OCI-LY3 (cell line): ENCODE data around the gene DRGX.

Experiments
- H2AFZ ChIP-seq: fragments of 200-600, 300-600 bp; shearing (Covaris generic); 2 replicates; pipeline ENCODE4 v1.6.0; 2014; ENCODE audit warnings: antibody characterized with exemption, low read depth, low read length
- H3K27ac ChIP-seq: fragments of 200-600, 300-600 bp; sonication (generic); 2 replicates; pipeline ENCODE4 v1.5.1; 2014; ENCODE audit warnings: mild to moderate bottlenecking, low read length, moderate library complexity, mixed read lengths
- H3K27me3 ChIP-seq: fragments of 200-600, 300-600 bp; sonication (generic); 2 replicates; pipeline ENCODE4 v1.6.1; 2014; ENCODE audit warnings: low read depth, low read length, mixed read lengths
- H3K36me3 ChIP-seq: fragments of 200-600, 300-600 bp; sonication (generic); replicated peaks from 2 replicates; pipeline ENCODE3; 2014; ENCODE audit warnings: low read depth, low read length, mixed read lengths
- H3K4me1 ChIP-seq: fragments of 300-600, 200-600 bp; sonication (generic); 2 replicates; pipeline ENCODE4 v1.6.1; 2014; ENCODE audit warnings: low read length, mixed read lengths
- H3K4me2 ChIP-seq: fragments of 200-600, 300-600 bp; sonication (generic); 2 replicates; pipeline ENCODE4 v1.6.1; 2014; ENCODE audit warnings: low read length, mixed read lengths
- H3K4me3 ChIP-seq: fragments of 300-600, 200-600 bp; sonication (generic); 2 replicates; pipeline ENCODE4 v1.5.1; 2014; ENCODE audit warnings: antibody characterized with exemption, mild to moderate bottlenecking, low read length, moderate library complexity
- H3K79me2 ChIP-seq: fragments of 300-600, 200-600 bp; shearing (Covaris generic); 2 replicates; pipeline ENCODE4 v1.6.1; 2014; ENCODE audit warnings: mild to moderate bottlenecking, low read length, mixed read lengths
- H3K9ac ChIP-seq: fragments of 300-600, 200-600 bp; shearing (Covaris generic); 2 replicates; pipeline ENCODE4 v1.6.0; 2014; ENCODE audit warnings: mild to moderate bottlenecking, low read length, moderate library complexity
- H3K9me3 ChIP-seq: fragments of 200-600, 300-600 bp; shearing (Covaris generic); 2 replicates; pipeline ENCODE4 v1.6.1; 2014; ENCODE audit warnings: low read length, mixed read lengths; ENCODE audit not compliant: insufficient read depth
- H4K20me1 ChIP-seq: fragments of 200-600, 300-600 bp; sonication (generic); 2 replicates; pipeline ENCODE4 v1.6.1; 2016; ENCODE audit warnings: low read length, mixed read lengths; ENCODE audit not compliant: insufficient read depth
- EZH2phosphoT487 ChIP-seq: fragments of 200-600 bp; shearing (Covaris generic); IDR thresholded peaks from 2 replicates; pipeline ENCODE4 v1.6.1; 2018; ENCODE audit warnings: antibody characterized with exemption, mixed run types, low read depth
- TF ChIP-seq, protein P1 (sequence below): fragments of 200-600, 300-600 bp; sonication (generic); IDR thresholded peaks from 2 replicates; pipeline ENCODE4 v1.5.1; 2014; ENCODE audit warnings: antibody characterized with exemption, low read length, low read depth

The DRGX gene

GRCh38 chr10:49331431-49331830, 64.5 kb downstream of the DRGX start:
- Histone ChIP-seq H3K79me2 (no peaks in the 10 kb centered on the region), H3K4me3 (no peak overlapping the region), H3K36me3 (no peaks in the 10 kb centered on the region), H3K4me2 (no peak overlapping the region), H3K9me3 (no peaks in the 10 kb centered on the region), H3K27ac (no peak overlapping the region), H3K27me3 (0 out of 2 replicates have a peak, but pooled peaks cover 4% of the 10 kb centered on the region), H3K4me1 (no peaks in the 10 kb centered on the region), H2AFZ (no peak overlapping the region), H3K9ac (no peak overlapping the region), H4K20me1 (no peaks in the 10 kb centered on the region)
- TF ChIP-seq, protein P1, sequence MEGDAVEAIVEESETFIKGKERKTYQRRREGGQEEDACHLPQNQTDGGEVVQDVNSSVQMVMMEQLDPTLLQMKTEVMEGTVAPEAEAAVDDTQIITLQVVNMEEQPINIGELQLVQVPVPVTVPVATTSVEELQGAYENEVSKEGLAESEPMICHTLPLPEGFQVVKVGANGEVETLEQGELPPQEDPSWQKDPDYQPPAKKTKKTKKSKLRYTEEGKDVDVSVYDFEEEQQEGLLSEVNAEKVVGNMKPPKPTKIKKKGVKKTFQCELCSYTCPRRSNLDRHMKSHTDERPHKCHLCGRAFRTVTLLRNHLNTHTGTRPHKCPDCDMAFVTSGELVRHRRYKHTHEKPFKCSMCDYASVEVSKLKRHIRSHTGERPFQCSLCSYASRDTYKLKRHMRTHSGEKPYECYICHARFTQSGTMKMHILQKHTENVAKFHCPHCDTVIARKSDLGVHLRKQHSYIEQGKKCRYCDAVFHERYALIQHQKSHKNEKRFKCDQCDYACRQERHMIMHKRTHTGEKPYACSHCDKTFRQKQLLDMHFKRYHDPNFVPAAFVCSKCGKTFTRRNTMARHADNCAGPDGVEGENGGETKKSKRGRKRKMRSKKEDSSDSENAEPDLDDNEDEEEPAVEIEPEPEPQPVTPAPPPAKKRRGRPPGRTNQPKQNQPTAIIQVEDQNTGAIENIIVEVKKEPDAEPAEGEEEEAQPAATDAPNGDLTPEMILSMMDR, result no peak
- TF ChIP-seq EZH2phosphoT487, result no peak

DNA sequence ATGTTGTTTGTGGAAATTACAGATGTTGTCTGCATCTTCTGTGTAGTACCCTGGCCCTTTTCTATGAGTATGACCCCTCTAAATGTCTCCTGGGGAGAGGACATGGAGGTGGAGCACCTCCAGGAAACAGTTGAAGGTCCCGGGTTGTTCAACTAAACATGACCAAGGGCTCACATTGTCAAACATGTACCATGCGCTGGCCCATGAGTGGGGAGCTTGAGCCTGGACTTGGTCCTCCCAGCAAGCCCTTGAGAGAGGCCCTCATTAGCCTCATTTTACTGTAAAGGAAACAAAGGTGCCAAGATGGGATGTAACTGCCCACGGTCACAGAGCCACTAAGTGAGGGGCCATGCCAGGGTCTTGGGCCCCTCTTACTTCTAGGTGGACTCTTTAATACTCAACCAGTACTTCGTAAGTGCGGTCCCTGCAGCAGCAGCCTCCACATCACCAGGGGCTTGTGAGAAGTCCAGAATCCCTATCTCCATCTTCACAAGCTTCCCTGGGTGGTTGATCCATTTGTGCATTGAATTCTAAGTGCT, 65.7 kb downstream of the DRGX start:
- Histone ChIP-seq H3K9me3 (no peaks in the 10 kb centered on the region), H3K4me1 (no peaks in the 10 kb centered on the region), H4K20me1 (no peaks in the 10 kb centered on the region), H3K79me2 (no peaks in the 10 kb centered on the region), H3K9ac (no peak overlapping the region), H2AFZ (no peak overlapping the region), H3K27ac (no peak overlapping the region), H3K4me2 (no peak overlapping the region), H3K4me3 (no peak overlapping the region), H3K36me3 (no peaks in the 10 kb centered on the region), H3K27me3 (0 out of 2 replicates have a peak, but pooled peaks cover 4% of the 10 kb centered on the region)
- TF ChIP-seq EZH2phosphoT487, result no peak
- TF ChIP-seq, protein P1, result no peak

DNA sequence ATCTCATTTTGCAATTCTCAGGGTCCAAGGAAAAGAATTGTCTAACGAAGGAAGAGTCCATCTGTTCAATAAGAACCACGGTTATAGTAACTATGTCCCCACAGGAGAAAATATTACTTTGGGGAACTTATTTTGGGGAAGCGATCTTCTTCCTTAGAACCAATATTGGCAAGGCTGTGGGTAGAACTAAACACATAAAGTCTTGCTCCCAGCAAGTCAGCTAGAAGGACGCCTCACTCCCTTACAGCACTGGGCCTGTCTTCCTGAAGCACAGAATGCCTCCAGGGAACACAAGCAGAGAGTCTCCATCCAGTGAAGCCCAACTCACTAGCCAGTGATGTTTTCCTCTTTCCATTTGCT, 66.8 kb downstream of the DRGX start:
- Histone ChIP-seq H3K9ac (no peak overlapping the region), H3K4me2 (no peak overlapping the region), H3K79me2 (no peaks in the 10 kb centered on the region), H3K4me3 (no peak overlapping the region), H2AFZ (no peak overlapping the region), H3K27ac (no peak overlapping the region), H3K4me1 (no peaks in the 10 kb centered on the region), H3K9me3 (no peaks in the 10 kb centered on the region), H3K36me3 (no peaks in the 10 kb centered on the region), H4K20me1 (no peaks in the 10 kb centered on the region), H3K27me3 (peaks cover 4% of the 10 kb centered on the region; the same call in 1 of the 2 replicates)
- TF ChIP-seq, protein P1, result no peak
- no peak for TF ChIP-seq EZH2phosphoT487

DNA sequence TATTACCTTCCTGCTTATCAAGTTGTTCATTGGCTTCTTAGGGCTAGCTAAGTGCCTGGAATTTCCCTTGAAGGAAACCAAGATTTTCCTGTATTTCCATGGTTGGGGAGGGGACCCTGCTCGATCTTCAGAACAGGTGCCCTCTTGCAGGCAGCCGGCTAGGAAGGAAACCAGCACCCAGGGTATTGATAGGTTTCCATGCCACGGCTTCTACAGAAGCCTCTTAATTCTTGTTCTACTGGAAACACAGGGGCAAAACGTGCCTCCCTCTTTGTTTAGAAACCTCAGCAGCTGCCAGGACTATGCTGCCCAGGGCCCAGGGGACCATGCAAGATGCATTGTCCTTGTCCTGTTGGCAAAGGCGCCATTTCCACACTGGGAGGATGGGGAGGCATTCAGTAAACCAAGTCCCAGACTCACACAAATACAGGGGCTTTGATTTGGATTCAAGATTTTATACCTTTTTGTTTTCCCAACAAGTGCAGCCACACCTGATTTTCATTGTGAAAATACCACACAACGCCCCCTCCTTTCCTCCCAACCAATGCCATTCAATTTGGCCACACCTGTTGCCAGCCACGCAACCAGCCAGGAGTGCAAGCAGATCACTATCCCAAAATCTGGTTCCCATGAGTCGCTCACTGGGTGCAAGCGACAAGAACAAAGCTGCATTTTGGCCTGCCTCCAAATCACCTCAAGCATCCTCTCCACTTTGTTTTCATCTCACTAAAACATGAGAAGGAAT, 67.3 kb downstream of the DRGX start:
- H3K4me2 ChIP-seq, result no peak overlapping the region
- H3K9ac ChIP-seq, result no peak overlapping the region
- H2AFZ ChIP-seq, result no peak overlapping the region
- peaks cover 4% of the 10 kb centered on the region; the same call in 1 of the 2 replicates for H3K27me3 ChIP-seq
- no peak overlapping the region for H3K27ac ChIP-seq
- TF ChIP-seq, protein P1, result no peak
- H3K36me3 ChIP-seq, result no peaks in the 10 kb centered on the region
- no peaks in the 10 kb centered on the region for H3K9me3 ChIP-seq
- H3K4me3 ChIP-seq, result no peak overlapping the region
- no peaks in the 10 kb centered on the region for H4K20me1 ChIP-seq
- no peaks in the 10 kb centered on the region for H3K4me1 ChIP-seq
- H3K79me2 ChIP-seq, result no peaks in the 10 kb centered on the region
